ENCODE results near the gene SDHA. TPM values are rescaled to one million over a fixed set of nuclear protein-coding genes. Genes with fewer than 3 reads are reported as not detected.

SDHA gene
- 100 TPM for polyA plus RNA-seq (ENCODE audit: insufficient read length)

- DNase-seq, result peak; percentile 99
Observed at GRCh38 chr5:217494-218456, at the start of gene SDHA, which contains the start of gene CCDC127. Gene SDHA, plus strand, starts transcription at chr5:218320. Its CDS starts 36 bp downstream, at chr5:218356. Gene CCDC127, minus strand, starts transcription at chr5:218153. Its CDS starts 1,304 bp downstream, at chr5:216849.

- DNase-seq, result peak; percentile 54
Observed at GRCh38 chr5:169071-169727, 48.9 kb upstream of the SDHA start.

- no peak for DNase-seq
Observed at GRCh38 chr5:169728-170094, 48.4 kb upstream of the SDHA start.

GRCh38 chr5:170971-171800, 46.9 kb upstream of the SDHA start:
- no peak for DNase-seq

- DNase-seq, result no peak
Observed at GRCh38 chr5:171801-172331, 46.3 kb upstream of the SDHA start.

GRCh38 chr5:172421-172820, 45.7 kb upstream of the SDHA start:
- no peak for DNase-seq

GRCh38 chr5:172841-173251, 45.3 kb upstream of the SDHA start:
- DNase-seq, result no peak

DNA sequence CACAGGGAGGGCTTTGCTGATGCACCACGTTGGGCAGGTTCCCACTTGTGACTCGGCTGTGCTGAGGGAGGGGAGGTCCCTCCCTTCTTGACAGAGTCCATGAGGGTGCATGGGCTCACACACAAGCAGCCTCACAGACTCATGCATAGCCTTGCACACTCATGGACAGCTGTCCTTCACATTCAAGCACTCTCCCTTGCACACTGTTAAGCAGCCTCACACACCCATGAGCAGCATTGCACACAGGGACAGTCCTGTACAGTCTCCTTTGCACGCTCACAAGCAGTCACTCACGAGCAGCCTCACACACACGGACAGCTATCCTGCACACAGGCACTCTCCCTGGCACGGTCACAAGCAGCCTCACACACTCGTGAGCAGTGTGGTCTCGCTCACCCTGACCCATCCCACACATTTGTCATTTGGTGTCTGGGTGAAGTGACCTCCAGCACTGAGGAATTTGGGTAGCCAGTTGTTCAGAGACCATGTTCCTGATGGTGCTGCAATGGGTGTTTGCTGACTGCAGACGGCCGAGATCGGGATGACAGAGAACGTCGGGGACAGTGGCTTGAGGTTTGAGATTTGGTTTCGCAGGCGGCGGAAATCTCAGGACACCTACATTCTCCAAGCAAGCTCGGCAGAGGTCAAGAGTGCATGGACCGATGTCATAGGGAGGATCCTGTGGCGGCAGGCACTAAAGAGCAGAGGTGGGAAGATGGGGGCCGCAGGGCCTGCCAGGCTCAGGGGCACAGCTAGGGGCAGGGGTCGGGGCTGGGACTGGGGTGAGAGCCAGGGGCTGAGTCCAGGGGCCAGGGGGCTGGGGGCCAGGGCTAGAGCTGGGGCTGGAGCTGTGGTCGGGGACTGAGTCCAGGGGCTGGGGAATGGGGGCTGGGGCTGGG, 44.5 kb upstream of the SDHA start:
- DNase-seq, result no peak

DNA sequence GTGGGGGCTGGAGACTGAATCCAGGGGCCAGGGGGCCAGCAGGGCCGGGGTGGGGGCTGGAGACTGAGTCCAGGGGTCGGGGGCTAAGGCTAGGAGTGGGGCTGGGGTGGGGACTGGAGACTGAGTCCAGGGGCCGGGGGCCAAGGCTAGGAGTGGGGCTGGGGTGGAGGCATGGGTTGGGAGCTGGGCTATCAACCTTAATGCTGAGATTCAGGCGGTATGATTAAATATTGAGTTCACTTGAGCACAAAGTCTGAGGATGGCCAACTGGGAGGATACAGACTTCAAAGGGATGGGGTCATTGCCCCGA, 43.9 kb upstream of the SDHA start:
- DNase-seq, result no peak

GRCh38 chr5:174876-175465, 43.1 kb upstream of the SDHA start:
- no peak for DNase-seq

- no peak for DNase-seq
Observed at GRCh38 chr5:176296-176823, 41.8 kb upstream of the SDHA start.

DNA sequence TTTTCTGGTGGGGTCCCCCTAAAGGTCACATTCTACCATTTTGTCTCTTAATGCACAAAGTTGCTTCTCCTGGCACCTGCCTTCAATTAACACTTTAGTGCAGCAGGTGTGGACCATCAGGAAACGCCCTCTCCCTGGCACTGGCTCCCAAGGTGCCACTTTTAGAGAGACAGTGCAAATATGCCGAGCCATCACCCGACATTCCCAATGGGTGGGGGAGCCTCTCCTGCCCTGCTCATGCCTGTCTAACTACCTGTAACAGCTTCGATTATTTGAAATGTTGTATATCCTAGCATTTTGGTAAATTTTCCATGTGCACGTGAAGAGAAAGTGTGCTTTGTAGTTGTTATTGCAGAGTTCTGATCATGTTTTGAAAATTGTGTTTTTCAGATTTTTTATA, 40.0 kb upstream of the SDHA start:
- DNase-seq, result no peak

DNA sequence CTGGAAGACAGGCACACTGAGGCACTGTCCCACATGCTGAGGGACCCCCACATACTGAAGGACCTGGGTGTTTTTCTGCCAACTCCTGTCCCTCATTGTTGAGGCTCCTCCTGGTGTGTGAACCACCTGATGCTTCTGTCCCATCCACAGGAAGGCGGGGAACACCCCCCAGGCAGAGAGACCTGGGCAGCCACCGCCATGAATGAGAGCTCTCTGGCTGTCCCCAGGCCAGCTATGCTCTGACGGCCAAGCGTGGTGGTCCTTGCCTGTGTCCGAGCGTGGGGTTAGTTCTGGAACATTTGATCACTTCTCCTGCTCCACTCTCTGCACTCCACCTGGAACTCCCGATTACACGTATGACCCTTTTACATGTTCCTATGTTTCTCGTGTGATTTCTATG, 38.7 kb upstream of the SDHA start:
- no peak for DNase-seq

- DNase-seq, result no peak
Observed at GRCh38 chr5:180286-180918, 37.7 kb upstream of the SDHA start.

DNA sequence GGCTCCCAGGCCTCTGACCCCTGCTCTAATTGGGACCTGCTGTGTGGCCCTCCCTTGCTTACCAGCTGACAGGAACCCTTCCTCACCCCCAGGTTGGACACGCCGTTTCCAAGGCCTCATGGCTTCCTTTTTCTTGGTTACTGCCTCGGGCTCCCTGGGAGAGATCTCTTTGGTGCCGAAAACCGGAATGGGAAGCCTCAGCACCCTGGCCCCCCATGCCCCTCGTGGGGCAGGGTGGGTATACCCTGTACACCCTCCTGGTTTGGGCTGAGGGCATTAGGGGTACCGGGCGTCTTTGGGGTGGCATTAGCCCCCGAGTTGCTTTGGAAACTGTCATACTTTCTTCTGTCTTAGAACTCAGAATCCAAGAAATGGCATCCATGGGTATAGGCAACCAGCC, 37.0 kb upstream of the SDHA start:
- DNase-seq, result no peak

DNA sequence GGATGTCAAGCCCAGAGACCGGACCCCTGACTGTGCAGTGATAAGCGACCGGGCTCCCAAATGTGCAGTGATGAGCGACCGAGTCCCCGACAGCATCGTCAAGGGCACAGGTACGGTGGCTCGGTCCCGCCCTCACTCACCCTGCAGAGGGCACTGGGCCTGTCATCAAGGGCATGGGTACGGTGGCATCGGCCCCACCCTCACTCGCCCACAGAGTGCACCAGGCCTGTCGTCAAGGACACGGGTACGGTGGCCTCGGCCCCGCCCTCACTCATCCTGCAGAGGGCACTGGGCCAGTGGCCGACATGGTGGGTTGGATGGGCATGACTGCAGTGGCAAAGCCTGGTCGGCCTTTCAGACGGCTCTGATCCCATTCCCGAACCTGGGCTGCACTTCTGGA, 36.6 kb upstream of the SDHA start:
- no peak for DNase-seq

GRCh38 chr5:182126-182525, 36.0 kb upstream of the SDHA start:
- DNase-seq, result no peak

GRCh38 chr5:184471-184870, 33.6 kb upstream of the SDHA start:
- no peak for DNase-seq

- no peak for DNase-seq
Observed at GRCh38 chr5:185095-186070, 32.7 kb upstream of the SDHA start.
